Neural progenitor cell (in vitro differentiated cells): Measurements from ENCODE around the gene TPPP. TPM values are rescaled to one million over a fixed set of nuclear protein-coding genes. Genes with fewer than 3 reads are reported as not detected.

Source experiments
- DNase-seq: peaks from one replicate; pipeline ENCODE4 v3.0.0-alpha.2; 2016; ENCODE audit warnings: low spot score
- H2AFZ ChIP-seq: fragments of 200-600 bp; sonication (generic); replicated peaks from 2 replicates; pipeline ENCODE4 v1.6.1; 2016; ENCODE audit warnings: antibody characterized with exemption
- H3F3A ChIP-seq: fragments of 200-600 bp; sonication (generic); 2 replicates; pipeline ENCODE4 v1.6.1; 2016; ENCODE audit warnings: antibody characterized with exemption, low read depth
- H3K27ac ChIP-seq: fragments of 200-600 bp; sonication (generic); 2 replicates; pipeline ENCODE4 v1.5.1; 2016; ENCODE audit warnings: mild to moderate bottlenecking
- H3K27me3 ChIP-seq: fragments of 200-600 bp; sonication (generic); 2 replicates; pipeline ENCODE4 v1.6.1; 2016; ENCODE audit warnings: mild to moderate bottlenecking, moderate library complexity
- H3K36me3 ChIP-seq: fragments of 200-600 bp; sonication (generic); 2 replicates; pipeline ENCODE4 v1.5.1; 2016
- H3K4me1 ChIP-seq: fragments of 200-600 bp; sonication (generic); 2 replicates; pipeline ENCODE4 v1.6.1; 2016; ENCODE audit warnings: mixed run types
- H3K4me2 ChIP-seq: fragments of 200-600 bp; sonication (generic); 2 replicates; pipeline ENCODE4 v1.6.1; 2016
- H3K4me3 ChIP-seq: fragments of 200-600 bp; sonication (generic); 2 replicates; pipeline ENCODE4 v1.5.1; 2016
- H3K79me2 ChIP-seq: fragments of 200-600 bp; sonication (generic); 2 replicates; pipeline ENCODE4 v1.6.1; 2016; ENCODE audit warnings: low read depth
- H3K9ac ChIP-seq: fragments of 200-600 bp; sonication (generic); 2 replicates; pipeline ENCODE4 v1.6.1; 2016
- H3K9me3 ChIP-seq: fragments of 200-600 bp; sonication (generic); 2 replicates; pipeline ENCODE4 v1.5.1; 2016; ENCODE audit warnings: low read depth
- H4K20me1 ChIP-seq: fragments of 200-600 bp; sonication (generic); 2 replicates; pipeline ENCODE4 v1.6.1; 2016; ENCODE audit warnings: low read depth
- H3K27ac Mint-ChIP-seq: 3 replicates; pipeline ENCODE4 v1.8.0; 2021; ENCODE audit warnings: mixed read lengths
- H3K27me3 Mint-ChIP-seq: 2 replicates; pipeline ENCODE4 v1.8.0; 2022; ENCODE audit warnings: low read depth, mild to moderate bottlenecking, inconsistent platforms, moderate library complexity, mixed read lengths; ENCODE audit not compliant: insufficient read depth
- H3K36me3 Mint-ChIP-seq: 3 replicates; pipeline ENCODE4 v1.8.0; 2021; ENCODE audit warnings: mixed read lengths
- H3K4me1 Mint-ChIP-seq: 3 replicates; pipeline ENCODE4 v1.8.0; 2021; ENCODE audit warnings: mixed read lengths
- H3K4me3 Mint-ChIP-seq: 3 replicates; pipeline ENCODE4 v1.8.0; 2021; ENCODE audit warnings: mild to moderate bottlenecking, moderate library complexity, mixed read lengths
- H3K9me3 Mint-ChIP-seq: 3 replicates; pipeline ENCODE4 v1.8.0; 2020; ENCODE audit warnings: mixed read lengths
- CTCF ChIP-seq: fragments of 200-600 bp; sonication (generic); IDR thresholded peaks from 2 replicates; pipeline ENCODE4 v1.5.1; 2017; ENCODE audit warnings: antibody characterized with exemption, mild to moderate bottlenecking
- EZH2 ChIP-seq: fragments of 200-600 bp; sonication (generic); IDR thresholded peaks from 2 replicates; pipeline ENCODE4 v1.6.1; 2017; ENCODE audit warnings: antibody characterized with exemption, mild to moderate bottlenecking, moderate library complexity
- EZH2phosphoT487 ChIP-seq: fragments of 200-600 bp; sonication (generic); IDR thresholded peaks from 2 replicates; pipeline ENCODE4 v1.6.1; 2017; ENCODE audit warnings: antibody characterized with exemption
- total RNA-seq: library from RNA; depleted of rRNA; stranded (reverse); fragments of >200 nt; gene quantifications from 2 replicates; pipeline ENCODE4 v1.2.3, GENCODE V29; 2015; ENCODE audit warnings: low replicate concordance

Gene TPPP
- total RNA-seq, 1 donor from 2014 or later, result not detected

- no peaks in the 10 kb centered on the region for H3K9me3 ChIP-seq
- TF ChIP-seq CTCF (no peak), EZH2 (no peak), EZH2phosphoT487 (no peak)
- H3K4me1 ChIP-seq, result peaks cover 8% of the 10 kb centered on the region
- Mint-ChIP-seq H3K27me3 (peaks cover 10% of the 10 kb centered on the region), H3K9me3 (no peaks in the 10 kb centered on the region), H3K4me1 (peaks cover 14% of the 10 kb centered on the region), H3K36me3 (no peaks in the 10 kb centered on the region), H3K27ac (peak overlapping the region; percentile 82), H3K4me3 (no peak overlapping the region)
- H3K79me2 ChIP-seq, result no peaks in the 10 kb centered on the region
- peaks cover 40% of the 10 kb centered on the region for H3K27me3 ChIP-seq
- no peak overlapping the region for H2AFZ ChIP-seq
- DNase-seq, result no peak
- H4K20me1 ChIP-seq, result peaks cover 17% of the 10 kb centered on the region
- H3K4me3 ChIP-seq, result no peak overlapping the region
- H3K9ac ChIP-seq, result no peak overlapping the region
- no peak overlapping the region for H3K4me2 ChIP-seq
- H3K36me3 ChIP-seq, result no peaks in the 10 kb centered on the region
- no peak overlapping the region for H3K27ac ChIP-seq
- peaks cover 2% of the 10 kb centered on the region for H3F3A ChIP-seq
Measured at GRCh38 chr5:675871-676698, 17.1 kb downstream of the TPPP start.

- H3K4me1 ChIP-seq, result peaks cover 8% of the 10 kb centered on the region
Measured at GRCh38 chr5:675111-675870, 17.9 kb downstream of the TPPP start.

GRCh38 chr5:674630-675011 is 18.5 kb downstream of the TPPP start:
- Histone ChIP-seq H4K20me1 (peaks cover 31% of the 10 kb centered on the region), H3K4me2 (no peak overlapping the region), H3K27ac (no peak overlapping the region), H3K9ac (no peak overlapping the region), H3K4me3 (no peak overlapping the region), H3F3A (peaks cover 2% of the 10 kb centered on the region), H3K36me3 (no peaks in the 10 kb centered on the region), H3K9me3 (no peaks in the 10 kb centered on the region), H3K4me1 (peaks cover 8% of the 10 kb centered on the region), H3K27me3 (peaks cover 40% of the 10 kb centered on the region), H2AFZ (no peak overlapping the region), H3K79me2 (no peaks in the 10 kb centered on the region)
- peaks cover 11% of the 10 kb centered on the region for H3K27me3 Mint-ChIP-seq
- peaks cover 14% of the 10 kb centered on the region for H3K4me1 Mint-ChIP-seq
- no peak for TF ChIP-seq EZH2phosphoT487
- TF ChIP-seq CTCF, result peak; percentile 5
- H3K27ac Mint-ChIP-seq, result no peak overlapping the region
- H3K9me3 Mint-ChIP-seq, result no peaks in the 10 kb centered on the region
- no peak overlapping the region for H3K4me3 Mint-ChIP-seq
- DNase-seq, result no peak
- H3K36me3 Mint-ChIP-seq, result no peaks in the 10 kb centered on the region

More at GRCh38 chr5:675111-675870, 17.9 kb downstream of the TPPP start:
- peaks cover 40% of the 10 kb centered on the region for H3K27me3 ChIP-seq
- H3K4me3 ChIP-seq, result no peak overlapping the region
- no peak overlapping the region for H2AFZ ChIP-seq
- TF ChIP-seq CTCF, result no peak
- TF ChIP-seq EZH2phosphoT487, result no peak
- TF ChIP-seq EZH2, result no peak
- Mint-ChIP-seq H3K4me1 (peaks cover 14% of the 10 kb centered on the region), H3K4me3 (no peak overlapping the region), H3K27me3 (peaks cover 11% of the 10 kb centered on the region), H3K36me3 (no peaks in the 10 kb centered on the region), H3K9me3 (no peaks in the 10 kb centered on the region), H3K27ac (no peak overlapping the region)
- no peak overlapping the region for H3K27ac ChIP-seq
- H3K36me3 ChIP-seq, result no peaks in the 10 kb centered on the region
- DNase-seq, result no peak
- peaks cover 24% of the 10 kb centered on the region for H4K20me1 ChIP-seq
- no peaks in the 10 kb centered on the region for H3K9me3 ChIP-seq
- no peak overlapping the region for H3K9ac ChIP-seq
- H3K79me2 ChIP-seq, result no peaks in the 10 kb centered on the region
- H3K4me2 ChIP-seq, result no peak overlapping the region
- peaks cover 2% of the 10 kb centered on the region for H3F3A ChIP-seq
